GM21737 (cell line): ENCODE measurements around the gene TMPRSS7.
A peak's percentile ranks its signal among the peaks of the same experiment; 100 is the strongest.
"Not testable (repeated sequence)": the region's sequence is repeated elsewhere in the genome, so short reads cannot be mapped to it uniquely, and the experiment has no call there.

Experiments
- ATAC-seq: cut with Tn5 transposase; IDR thresholded peaks from one replicate; pipeline ENCODE4 v1.9.1; 2021; ENCODE audit warnings: mild to moderate bottlenecking, moderate library complexity; ENCODE audit not compliant: unreplicated experiment

Gene TMPRSS7

GRCh38 chr3:112059497-112059896 lies 25.0 kb downstream of the TMPRSS7 start:
- ATAC-seq: no peak

- no peak for ATAC-seq
These were observed 26.6 kb downstream of the TMPRSS7 start for GRCh38 chr3:112061152-112061551.

DNA sequence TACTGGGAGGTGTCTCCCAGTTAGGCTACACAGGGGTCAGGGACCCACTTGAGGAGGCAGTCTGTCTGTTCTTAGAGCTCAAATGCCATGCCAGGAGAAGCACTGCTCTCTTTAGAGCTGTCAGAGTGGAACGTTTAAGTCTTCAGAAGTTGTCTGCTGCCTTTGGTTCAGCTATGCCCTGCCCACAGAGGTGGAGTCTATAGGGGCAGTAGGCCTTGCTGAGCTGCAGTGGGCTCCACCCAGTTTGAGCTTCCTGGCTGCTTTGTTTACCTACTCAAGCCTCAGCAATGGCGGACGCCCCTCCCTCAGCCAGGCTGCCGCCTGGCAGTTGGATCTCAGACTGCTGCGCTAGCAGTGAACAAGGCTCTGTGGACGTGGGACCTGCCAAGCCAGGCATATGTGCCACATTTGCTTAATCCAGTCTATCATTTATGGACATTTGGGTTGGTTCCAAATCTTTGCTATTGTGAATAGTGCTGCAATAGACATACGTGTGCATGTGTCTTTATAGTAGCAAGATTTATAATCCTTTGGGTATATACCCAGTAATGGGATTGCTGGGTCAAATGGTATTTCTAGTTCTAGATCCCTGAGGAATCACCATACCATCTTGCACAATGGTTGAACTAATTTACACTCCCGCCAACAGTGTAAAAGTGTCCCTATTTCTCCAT lies 38.0 kb downstream of the TMPRSS7 start:
- ATAC-seq: not testable (repeated sequence)

- ATAC-seq: no peak
These were observed 39.5 kb downstream of the TMPRSS7 start for GRCh38 chr3:112074006-112074405.

DNA sequence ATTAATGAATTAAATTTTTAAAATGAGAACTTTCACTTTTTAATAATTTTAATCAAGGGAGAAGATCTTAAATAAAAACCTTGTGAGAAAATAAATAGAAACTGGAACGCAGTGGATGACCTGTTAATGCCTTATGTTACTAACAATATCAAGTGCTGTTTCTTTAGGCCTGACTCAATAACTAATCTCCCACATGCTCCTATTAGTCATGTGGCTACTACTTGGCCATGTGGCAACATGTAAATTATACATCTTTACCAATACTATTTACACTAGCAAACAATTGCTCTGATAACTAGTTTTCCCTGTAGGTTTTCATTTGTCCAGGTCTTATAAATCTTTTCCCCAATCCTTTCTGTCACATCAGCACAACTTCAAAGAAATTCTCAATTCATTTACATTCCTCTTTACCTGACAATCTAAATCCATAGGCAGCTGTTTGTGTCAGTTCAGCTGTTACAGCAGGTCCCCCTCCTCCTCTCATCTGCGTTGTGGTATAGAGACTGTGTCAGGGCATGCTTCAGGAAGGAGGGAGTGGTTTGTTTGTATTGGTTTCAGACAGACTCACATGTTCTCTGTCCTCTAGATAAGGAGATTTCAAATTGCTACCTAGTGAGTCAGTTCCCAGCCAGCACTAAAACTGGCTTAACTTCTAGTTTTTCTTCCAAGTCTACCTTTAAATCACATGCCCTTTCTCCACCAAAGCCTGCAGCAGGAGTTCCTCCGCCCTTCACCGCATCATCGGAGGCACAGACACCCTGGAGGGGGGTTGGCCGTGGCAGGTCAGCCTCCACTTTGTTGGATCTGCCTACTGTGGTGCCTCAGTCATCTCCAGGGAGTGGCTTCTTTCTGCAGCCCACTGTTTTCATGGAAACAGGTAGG lies 40.3 kb downstream of the TMPRSS7 start:
- peak; percentile 74 for ATAC-seq

DNA sequence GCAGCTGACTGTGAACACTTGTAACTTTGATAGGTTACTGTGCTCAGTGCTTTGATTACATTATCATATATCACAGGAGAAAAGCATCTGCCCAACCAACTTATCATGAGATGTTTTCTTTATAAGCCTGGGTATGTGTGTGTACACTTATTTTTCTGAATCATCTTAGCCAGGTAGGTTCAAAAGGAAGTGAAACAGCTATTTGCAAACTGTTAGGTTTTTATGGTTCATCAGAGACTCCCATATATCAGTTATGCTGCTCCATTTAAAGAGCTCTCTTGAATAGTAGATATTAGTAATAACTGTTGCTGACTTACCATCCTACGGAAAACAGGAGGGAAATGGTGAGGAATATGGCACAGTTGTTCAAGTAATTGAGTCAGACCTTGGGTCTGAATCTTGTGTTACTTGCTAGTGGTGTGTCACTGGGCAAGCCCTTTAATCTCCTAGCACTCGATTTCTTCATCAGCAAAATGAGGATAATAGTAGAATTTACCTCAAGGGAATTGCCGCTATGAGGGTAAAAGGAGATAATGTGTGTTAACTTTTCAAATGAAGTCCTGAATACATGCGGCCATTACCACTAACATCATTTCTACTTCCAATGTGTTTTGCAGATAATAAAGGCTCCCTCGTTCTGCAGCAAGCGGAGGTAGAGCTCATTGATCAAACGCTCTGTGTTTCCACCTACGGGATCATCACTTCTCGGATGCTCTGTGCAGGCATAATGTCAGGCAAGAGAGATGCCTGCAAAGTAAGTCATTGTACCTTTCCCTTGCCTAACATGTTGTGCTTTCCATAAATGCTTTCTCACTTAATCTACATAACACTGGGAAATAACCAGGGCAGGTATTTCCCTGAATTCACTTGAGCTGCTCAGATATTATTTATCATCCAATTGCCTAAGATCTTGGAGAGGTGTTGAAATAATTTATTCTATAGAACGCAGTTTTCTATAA lies 43.9 kb downstream of the TMPRSS7 start:
- ATAC-seq: no peak

- no peak for ATAC-seq
These were observed 48.7 kb downstream of the TMPRSS7 start for GRCh38 chr3:112083239-112083638.

GRCh38 chr3:112084980-112085705 lies 50.6 kb downstream of the TMPRSS7 start:
- no peak for ATAC-seq

GRCh38 chr3:112085735-112086075 lies 51.2 kb downstream of the TMPRSS7 start:
- ATAC-seq: no peak

DNA sequence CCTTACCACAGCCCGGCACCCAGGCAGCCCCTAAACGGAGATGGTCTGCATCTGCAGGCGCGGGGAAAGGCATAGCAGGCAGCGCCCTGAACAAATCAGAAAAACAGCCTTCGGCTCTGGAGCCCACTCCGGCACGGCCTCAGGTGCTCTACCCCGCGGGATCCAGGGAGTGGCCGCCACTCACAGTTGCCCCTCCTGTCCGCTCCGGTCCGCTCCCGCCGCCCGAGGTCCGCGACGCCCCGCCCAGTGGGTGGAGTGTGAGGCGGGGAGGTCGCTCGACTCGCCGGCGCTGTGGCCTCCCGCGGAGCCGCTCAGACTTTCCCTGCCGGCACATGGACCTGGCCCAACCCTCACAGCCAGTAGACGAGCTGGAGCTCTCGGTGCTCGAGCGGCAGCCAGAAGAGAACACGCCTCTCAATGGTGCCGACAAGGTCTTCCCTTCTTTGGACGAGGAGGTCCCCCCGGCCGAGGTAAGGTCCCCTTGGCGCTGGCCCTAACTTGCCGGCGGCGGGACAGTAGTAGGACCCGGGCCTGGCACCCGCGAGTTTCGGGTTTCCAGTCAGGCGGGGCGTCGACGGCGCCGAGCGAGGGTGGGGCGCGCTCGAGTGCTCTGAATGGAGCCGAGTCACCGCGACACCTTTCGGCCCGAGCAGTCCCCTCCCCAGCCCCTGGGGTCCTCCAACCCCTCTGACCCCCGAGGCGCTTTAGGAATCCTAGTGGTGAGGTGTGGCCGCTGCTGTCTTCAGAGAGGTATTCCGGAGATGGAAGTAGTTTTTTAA lies 51.7 kb downstream of the TMPRSS7 start, which contains the start of gene C3orf52:
Gene C3orf52 (plus strand): TSS at position 314 of the 779 bp plus-strand sequence. CDS start 19 bp downstream, at position 333.
- peak; percentile 74 for ATAC-seq

GRCh38 chr3:112086875-112087524 lies 52.5 kb downstream of the TMPRSS7 start:
- ATAC-seq: no peak

DNA sequence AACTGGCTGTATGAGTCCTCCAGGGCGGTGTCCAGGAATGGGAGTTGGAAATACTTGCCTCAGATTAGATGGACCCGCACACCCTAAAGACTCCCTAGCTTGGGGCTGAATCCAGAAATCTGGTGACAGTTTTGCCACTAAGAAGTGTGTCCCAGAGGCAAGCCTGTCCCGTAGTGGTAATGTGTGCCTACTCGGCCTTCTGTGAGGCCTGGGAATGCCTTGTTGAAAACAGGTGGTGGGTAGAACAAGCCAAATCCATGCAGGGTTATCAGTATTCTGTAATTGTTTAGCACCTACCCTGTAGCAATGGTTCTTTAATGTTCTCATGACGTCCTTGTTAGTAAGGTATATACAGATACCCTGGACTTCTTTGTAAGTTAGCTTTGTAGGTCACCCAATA lies 53.2 kb downstream of the TMPRSS7 start:
- ATAC-seq: no peak

GRCh38 chr3:112088944-112089343 lies 54.4 kb downstream of the TMPRSS7 start:
- ATAC-seq: no peak

GRCh38 chr3:112089956-112090886 lies 55.7 kb downstream of the TMPRSS7 start:
- ATAC-seq: no peak

- no peak for ATAC-seq
These were observed 56.5 kb downstream of the TMPRSS7 start for GRCh38 chr3:112090887-112091586.

GRCh38 chr3:112092496-112093179 lies 58.1 kb downstream of the TMPRSS7 start:
- peak; percentile 69 for ATAC-seq

GRCh38 chr3:112093180-112093522 lies 58.6 kb downstream of the TMPRSS7 start:
- ATAC-seq: no peak
